GM21737 (cell line): ENCODE measurements around the gene GRM5.
"Not testable (repeated sequence)": the region's sequence is repeated elsewhere in the genome, so short reads cannot be mapped to it uniquely, and the experiment has no call there.

Experiments used
- ATAC-seq: cut with Tn5 transposase; IDR thresholded peaks from one replicate; pipeline ENCODE4 v1.9.1; 2021; ENCODE audit warnings: mild to moderate bottlenecking, moderate library complexity; ENCODE audit not compliant: unreplicated experiment

GRM5 gene

GRCh38 chr11:88975441-88975840 is 90.3 kb downstream of the GRM5 start:
- not testable (repeated sequence) for ATAC-seq

GRCh38 chr11:88972210-88972609 is 93.6 kb downstream of the GRM5 start:
- no peak for ATAC-seq

GRCh38 chr11:88961621-88962020 is 104.2 kb downstream of the GRM5 start:
- not testable (repeated sequence) for ATAC-seq

GRCh38 chr11:88959857-88960256 is 105.9 kb downstream of the GRM5 start:
- ATAC-seq = not testable (repeated sequence)

- ATAC-seq = no peak
These were observed 114.8 kb downstream of the GRM5 start for GRCh38 chr11:88950975-88951374.

GRCh38 chr11:88948908-88949307 is 116.9 kb downstream of the GRM5 start:
- ATAC-seq = not testable (repeated sequence)

- not testable (repeated sequence) for ATAC-seq
These were observed 117.8 kb downstream of the GRM5 start for GRCh38 chr11:88947843-88948572.

- ATAC-seq = not testable (repeated sequence)
These were observed 136.1 kb downstream of the GRM5 start for GRCh38 chr11:88929665-88930064.

- not testable (repeated sequence) for ATAC-seq
These were observed 148.7 kb downstream of the GRM5 start for GRCh38 chr11:88917065-88917464.

- no peak for ATAC-seq
These were observed 156.3 kb downstream of the GRM5 start for GRCh38 chr11:88909500-88909899.

GRCh38 chr11:88901436-88901835 is 164.3 kb downstream of the GRM5 start:
- ATAC-seq = not testable (repeated sequence)

- not testable (repeated sequence) for ATAC-seq
These were observed 176.9 kb downstream of the GRM5 start for GRCh38 chr11:88888855-88889254.

GRCh38 chr11:88886796-88887195 is 179.0 kb downstream of the GRM5 start:
- no peak for ATAC-seq

- ATAC-seq = not testable (repeated sequence)
These were observed 183.0 kb downstream of the GRM5 start for GRCh38 chr11:88882800-88883199.

GRCh38 chr11:88861618-88862017 is 204.2 kb downstream of the GRM5 start:
- no peak for ATAC-seq

GRCh38 chr11:88860431-88860830 is 205.4 kb downstream of the GRM5 start:
- ATAC-seq = not testable (repeated sequence)

GRCh38 chr11:88853963-88854362 is 211.8 kb downstream of the GRM5 start:
- not testable (repeated sequence) for ATAC-seq

- not testable (repeated sequence) for ATAC-seq
These were observed 214.2 kb downstream of the GRM5 start for GRCh38 chr11:88851547-88851946.

GRCh38 chr11:88849773-88850172 is 216.0 kb downstream of the GRM5 start:
- ATAC-seq = not testable (repeated sequence)

GRCh38 chr11:88849368-88849767 is 216.4 kb downstream of the GRM5 start:
- ATAC-seq = no peak

- ATAC-seq = not testable (repeated sequence)
These were observed 219.5 kb downstream of the GRM5 start for GRCh38 chr11:88846266-88846665.

- ATAC-seq = not testable (repeated sequence)
These were observed 220.8 kb downstream of the GRM5 start for GRCh38 chr11:88844941-88845340.
